ENCODE results near the gene BIRC5. TPM values are rescaled to one million over a fixed set of nuclear protein-coding genes. Genes with fewer than 3 reads are reported as not detected.

The BIRC5 gene
- total RNA-seq, 4 donors from 2014 or later = 3.7 to 9.6 (median 5.5) TPM

- no peak for DNase-seq (ENCODE audit: low spot score in 2 of 2)
- Histone ChIP-seq H3K4me3 (no peak overlapping the region), H3K27me3 (no peaks in the 10 kb centered on the region), H3K9me3 (no peaks in the 10 kb centered on the region), H3K4me1 (no peaks in the 10 kb centered on the region), H3K36me3 (peaks cover 30% of the 10 kb centered on the region), H3K27ac (no peak overlapping the region)
- 95% methylated on average over 11 of the region's 17 CpGs for WGBS
- TF ChIP-seq EP300 (IDR thresholded peaks at IDR 0.05) = no peak
- TF ChIP-seq CTCF (IDR thresholded peaks at IDR 0.05) = no peak
- no peak for TF ChIP-seq POLR2AphosphoS5 (IDR thresholded peaks at IDR 0.05)
- no peak for TF ChIP-seq POLR2A (IDR thresholded peaks at IDR 0.05)
Observed at GRCh38 chr17:78205124-78205775, 8.8 kb upstream of the BIRC5 start.

DNA sequence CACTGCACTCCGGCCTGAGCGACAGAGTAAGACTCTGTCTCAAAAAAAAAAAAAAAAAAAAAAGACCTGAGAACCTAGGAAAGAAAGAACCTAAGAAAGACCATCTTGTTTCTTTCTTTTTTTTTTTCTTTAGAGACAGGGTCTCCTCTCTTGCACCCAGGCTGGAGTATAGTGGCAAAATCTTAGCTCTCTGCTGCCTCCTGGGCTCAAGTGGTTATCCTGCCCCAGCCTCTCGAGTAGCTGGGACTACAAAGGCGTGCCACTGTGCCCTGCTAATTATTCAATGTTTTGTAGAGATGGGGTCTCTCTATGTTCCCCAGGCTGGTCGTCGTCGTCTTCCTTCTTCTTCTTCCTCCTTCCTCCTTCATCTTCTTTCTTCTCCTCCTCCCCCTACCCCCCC is 7.8 kb upstream of the BIRC5 start:
- TF ChIP-seq POLR2A (IDR thresholded peaks at IDR 0.05) (no peak), EP300 (IDR thresholded peaks at IDR 0.05) (no peak), CTCF (IDR thresholded peaks at IDR 0.05) (no peak), POLR2AphosphoS5 (IDR thresholded peaks at IDR 0.05) (no peak)
- WGBS = 80% methylated on average over 7 of the region's 7 CpGs

GRCh38 chr17:78208486-78208885 is 5.6 kb upstream of the BIRC5 start:
- TF ChIP-seq CTCF (IDR thresholded peaks at IDR 0.05) (no peak), EP300 (IDR thresholded peaks at IDR 0.05) (no peak), POLR2AphosphoS5 (IDR thresholded peaks at IDR 0.05) (no peak), POLR2A (IDR thresholded peaks at IDR 0.05) (no peak)
- Histone ChIP-seq H3K27me3 (no peaks in the 10 kb centered on the region), H3K4me1 (no peaks in the 10 kb centered on the region), H3K4me3 (no peak overlapping the region), H3K9me3 (no peaks in the 10 kb centered on the region), H3K36me3 (peaks cover 23% of the 10 kb centered on the region), H3K27ac (no peak overlapping the region)
- WGBS = 76% methylated on average over 3 of the region's 3 CpGs
- no peak for DNase-seq (ENCODE audit: low spot score in 2 of 2)

More for the DNA sequence above, 7.8 kb upstream of the BIRC5 start:
- no peak overlapping the region for H3K27ac ChIP-seq
- H3K27me3 ChIP-seq = no peaks in the 10 kb centered on the region
- no peak overlapping the region for H3K4me3 ChIP-seq
- H3K9me3 ChIP-seq = no peaks in the 10 kb centered on the region
- peaks cover 30% of the 10 kb centered on the region for H3K36me3 ChIP-seq
- DNase-seq (ENCODE audit: low spot score in 2 of 2) = no peak
- H3K4me1 ChIP-seq = no peaks in the 10 kb centered on the region

- DNase-seq (ENCODE audit: low spot score in 2 of 2) = no peak
- Histone ChIP-seq H3K27me3 (no peaks in the 10 kb centered on the region), H3K27ac (no peak overlapping the region), H3K4me3 (no peak overlapping the region), H3K36me3 (peaks cover 10% of the 10 kb centered on the region), H3K4me1 (peaks cover 9% of the 10 kb centered on the region), H3K9me3 (no peaks in the 10 kb centered on the region)
- TF ChIP-seq CTCF (IDR thresholded peaks at IDR 0.05) (no peak), POLR2AphosphoS5 (IDR thresholded peaks at IDR 0.05) (no peak), POLR2A (IDR thresholded peaks at IDR 0.05) (no peak), EP300 (IDR thresholded peaks at IDR 0.05) (no peak)
- 80% methylated on average over 10 of the region's 10 CpGs for WGBS
Observed at GRCh38 chr17:78210111-78210510, 3.9 kb upstream of the BIRC5 start.

DNA sequence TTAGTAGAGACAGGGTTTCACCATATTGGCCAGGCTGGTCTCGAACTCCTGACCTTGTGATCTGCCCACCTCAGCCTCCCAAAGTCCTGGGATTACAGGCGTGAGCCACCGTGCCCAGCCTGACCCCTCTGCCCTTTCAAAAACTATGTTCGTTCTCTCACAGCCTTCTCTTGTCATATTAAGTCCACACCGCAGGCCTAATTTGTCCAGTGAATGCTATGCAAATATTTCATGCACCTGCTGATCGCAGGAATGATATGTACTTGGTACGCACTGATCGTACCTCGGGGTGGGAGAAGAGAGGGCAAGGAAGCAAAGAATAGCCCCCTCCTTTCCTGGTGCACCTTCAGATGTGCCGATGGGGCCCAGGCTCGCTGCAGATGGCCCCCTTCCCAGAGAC is 3.0 kb upstream of the BIRC5 start:
- TF ChIP-seq CTCF (IDR thresholded peaks at IDR 0.05) = no peak
- no peak for TF ChIP-seq POLR2AphosphoS5 (IDR thresholded peaks at IDR 0.05)
- TF ChIP-seq EP300 (IDR thresholded peaks at IDR 0.05) = no peak
- no peak for TF ChIP-seq POLR2A (IDR thresholded peaks at IDR 0.05)
- Histone ChIP-seq H3K4me3 (no peak overlapping the region), H3K9me3 (no peaks in the 10 kb centered on the region), H3K27me3 (no peaks in the 10 kb centered on the region), H3K36me3 (peaks cover 6% of the 10 kb centered on the region), H3K4me1 (peaks cover 9% of the 10 kb centered on the region), H3K27ac (no peak overlapping the region)
- WGBS = 61% methylated on average over 11 of the region's 11 CpGs
- DNase-seq (ENCODE audit: low spot score in 2 of 2) = no peak
